Erythroblast (primary cell): ENCODE results near the gene SKOR1.

ENCODE experiments used
- DNase-seq, 2 experiments: peaks; one replicate each; lab custom pipeline; 2025; lab: John Stamatoyannopoulos, UW
- GATA1 ChIP-seq: IDR thresholded peaks from 2 replicates; pipeline ENCODE4 v1.6.1; 2011; ENCODE audit warnings: low read depth, mild to moderate bottlenecking, control low read depth, low read length, moderate library complexity
- POLR2A ChIP-seq: IDR thresholded peaks from 2 replicates; pipeline ENCODE4 v1.6.1; 2011; ENCODE audit warnings: mild to moderate bottlenecking, low read length

Gene SKOR1

DNA sequence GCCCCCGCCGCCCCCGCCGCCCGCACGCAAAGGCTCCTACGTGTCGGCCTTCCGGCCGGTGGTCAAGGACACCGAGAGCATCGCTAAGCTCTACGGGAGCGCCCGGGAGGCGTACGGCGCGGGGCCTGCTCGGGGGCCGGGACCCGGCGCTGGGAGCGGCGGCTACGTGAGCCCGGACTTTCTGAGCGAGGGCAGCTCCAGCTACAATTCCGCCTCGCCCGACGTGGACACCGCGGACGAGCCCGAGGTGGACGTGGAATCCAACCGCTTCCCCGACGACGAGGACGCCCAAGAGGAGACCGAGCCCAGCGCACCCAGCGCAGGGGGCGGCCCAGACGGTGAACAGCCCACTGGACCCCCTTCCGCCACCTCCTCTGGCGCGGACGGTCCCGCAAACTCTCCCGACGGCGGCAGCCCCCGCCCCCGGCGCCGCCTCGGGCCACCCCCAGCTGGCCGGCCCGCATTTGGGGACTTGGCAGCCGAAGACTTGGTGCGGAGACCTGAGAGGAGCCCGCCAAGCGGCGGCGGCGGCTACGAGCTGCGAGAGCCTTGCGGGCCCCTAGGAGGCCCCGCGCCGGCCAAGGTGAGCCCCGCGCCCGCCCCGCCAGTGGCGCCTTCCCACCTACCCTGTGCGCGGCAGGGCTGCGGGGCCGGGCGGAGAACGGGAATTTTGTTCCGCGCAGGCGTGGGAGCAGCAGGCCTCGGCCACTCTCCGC, 2.4 kb downstream of the SKOR1 start:
- no peak for DNase-seq
- TF ChIP-seq GATA1 (no peak), POLR2A (no peak)

DNA sequence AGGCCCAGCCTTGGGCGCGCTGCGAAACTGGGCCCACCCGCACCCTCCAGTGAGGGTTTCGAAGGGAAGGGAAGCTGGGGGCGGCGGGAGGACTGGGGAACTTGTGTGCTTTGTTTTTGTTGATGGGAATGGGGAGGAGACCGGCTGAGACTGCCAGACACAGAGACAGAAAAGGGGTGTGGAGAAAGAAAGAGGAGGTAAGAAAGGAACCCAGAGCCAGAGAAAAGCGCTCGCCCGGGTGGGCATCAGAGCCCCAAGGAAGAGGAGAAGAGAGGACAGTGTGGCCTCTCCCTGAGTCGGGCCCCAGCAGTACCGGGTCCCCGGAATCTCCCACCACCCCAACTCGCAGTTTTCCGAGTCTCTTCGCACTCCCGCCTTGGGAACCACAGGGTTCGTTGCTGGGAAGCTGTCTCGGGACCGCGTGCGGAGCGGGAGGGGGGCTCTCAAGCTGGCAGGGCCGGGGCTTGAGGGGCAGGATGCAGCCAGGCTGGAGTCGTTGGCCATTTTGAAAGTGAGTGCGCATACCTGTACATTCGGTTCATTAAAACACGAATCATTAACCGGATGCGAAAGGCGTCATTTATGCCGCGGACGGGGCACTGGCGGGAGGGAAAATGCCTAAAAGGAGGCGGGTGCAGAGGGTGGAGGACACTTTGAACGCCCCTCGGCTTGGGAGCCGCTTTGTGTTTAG, 3.1 kb downstream of the SKOR1 start:
- TF ChIP-seq POLR2A (no peak), GATA1 (no peak)
- no peak for DNase-seq

DNA sequence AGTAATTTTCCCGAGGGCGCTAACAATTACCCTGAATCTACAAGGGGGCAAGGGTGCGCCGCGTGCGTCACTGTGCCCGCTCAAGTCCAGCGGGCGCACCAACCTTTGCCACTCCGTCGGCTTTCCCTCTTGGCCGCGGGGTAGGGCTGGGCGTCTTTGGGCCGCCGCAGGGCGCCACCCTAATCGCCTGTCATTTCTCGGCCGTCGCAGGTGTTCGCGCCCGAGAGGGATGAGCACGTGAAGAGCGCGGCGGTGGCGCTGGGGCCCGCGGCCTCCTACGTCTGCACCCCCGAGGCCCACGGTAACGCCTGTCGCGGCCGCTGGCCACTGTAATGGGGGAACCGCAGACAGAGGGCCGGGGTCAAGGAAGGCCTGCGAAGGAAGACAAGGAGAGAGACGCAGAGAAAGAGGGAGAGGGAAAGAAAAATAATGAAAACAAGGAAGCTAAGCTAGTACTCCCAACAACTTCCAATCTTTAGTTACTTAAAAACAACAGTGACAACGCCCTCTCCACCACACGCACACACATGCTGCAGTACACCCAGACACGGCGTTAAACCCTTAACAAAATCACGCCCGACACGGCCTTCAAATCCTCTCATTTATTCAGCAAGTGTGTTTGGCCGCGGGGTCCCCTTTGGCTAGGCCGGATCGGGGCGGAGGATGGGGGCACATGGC, 3.8 kb downstream of the SKOR1 start:
- DNase-seq = no peak
- TF ChIP-seq POLR2A = no peak

DNA sequence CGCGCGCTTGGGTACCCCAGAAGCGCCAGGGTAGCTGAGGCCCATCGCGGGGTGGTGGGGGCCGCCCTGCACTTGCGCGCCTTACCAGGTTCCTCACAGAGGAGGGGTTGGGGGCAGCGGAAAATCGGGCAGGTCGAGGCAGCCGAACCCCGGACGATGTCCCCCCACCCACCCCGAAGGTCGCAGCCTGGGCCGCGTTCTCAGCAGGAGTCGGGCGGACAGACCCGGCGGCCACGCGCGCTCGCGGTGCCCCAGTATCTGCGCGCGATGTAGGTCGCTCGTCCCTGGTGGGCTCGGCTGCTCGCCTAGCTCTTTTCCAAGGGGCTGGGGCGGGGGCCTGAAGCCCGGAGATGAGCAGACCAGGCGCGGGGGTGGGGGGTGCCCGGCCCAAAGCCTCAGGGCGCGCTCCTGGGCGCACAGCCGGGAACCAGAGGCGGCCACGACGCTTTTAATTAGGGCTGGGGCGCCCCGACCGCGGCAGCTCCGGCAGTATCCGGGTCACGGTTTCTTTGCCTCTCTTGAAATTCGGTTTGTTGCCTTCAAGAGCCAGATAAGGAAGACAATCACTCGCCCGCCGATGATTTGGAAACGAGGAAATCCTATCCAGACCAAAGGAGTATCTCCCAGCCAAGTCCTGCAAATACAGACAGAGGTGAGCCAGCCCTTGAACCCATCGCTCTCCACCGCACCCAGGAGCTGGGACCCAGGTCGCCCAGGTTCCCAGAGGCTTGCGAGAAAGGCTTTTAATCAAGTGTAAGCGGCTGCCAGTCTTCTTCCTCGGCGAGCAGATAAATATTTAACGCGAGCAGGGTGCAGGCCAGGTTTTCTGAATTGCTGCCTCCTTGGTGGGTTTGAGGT, 4.6 kb downstream of the SKOR1 start:
- no peak for DNase-seq
- TF ChIP-seq GATA1 (no peak), POLR2A (no peak)

DNA sequence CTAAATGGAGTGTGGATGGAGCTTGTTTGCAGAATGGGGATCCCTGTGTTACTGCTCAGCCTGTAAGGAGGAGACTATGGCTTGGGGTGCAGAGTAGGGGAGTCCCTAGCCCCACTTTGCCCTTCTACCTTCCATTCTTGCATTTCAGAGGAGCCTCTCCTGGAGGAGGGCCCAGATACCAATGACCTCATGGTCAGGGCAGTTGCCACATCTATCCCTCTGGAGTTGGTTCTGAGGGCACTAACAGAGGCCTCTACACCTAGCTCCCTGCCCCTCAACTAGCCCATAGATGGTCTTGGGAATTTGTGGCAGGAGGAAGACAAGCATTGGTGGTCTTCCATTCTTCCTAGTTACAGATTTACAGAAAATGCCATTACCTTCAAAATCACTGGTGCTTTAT, 6.1 kb downstream of the SKOR1 start:
- TF ChIP-seq GATA1 (no peak), POLR2A (no peak)
- DNase-seq = no peak

DNA sequence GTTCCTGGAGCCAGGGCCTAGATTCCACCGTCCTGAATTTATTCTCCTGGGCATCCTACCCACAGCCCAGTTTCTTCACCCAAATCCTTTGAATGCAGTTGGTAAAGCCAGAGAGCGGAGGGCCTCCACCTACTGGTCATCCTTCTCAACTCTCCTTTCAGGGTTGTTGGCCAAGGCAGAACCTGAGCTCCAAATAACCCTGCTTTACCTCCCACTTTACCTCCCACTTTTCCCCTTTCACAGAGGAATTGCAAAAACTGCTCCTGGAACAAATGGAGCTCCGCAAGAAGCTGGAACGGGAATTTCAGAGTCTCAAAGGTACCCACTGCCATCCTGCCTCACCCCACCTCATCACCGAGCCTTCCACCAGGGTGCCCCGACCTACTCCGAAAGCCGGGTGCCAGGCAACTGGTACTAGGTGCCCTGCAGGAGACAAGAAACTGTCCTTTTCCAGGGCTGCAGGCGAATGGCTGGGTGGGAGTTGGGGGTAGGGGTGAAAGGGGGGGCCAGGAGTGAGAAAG, 6.8 kb downstream of the SKOR1 start:
- no peak for DNase-seq
- TF ChIP-seq GATA1 (no peak), POLR2A (no peak)

DNA sequence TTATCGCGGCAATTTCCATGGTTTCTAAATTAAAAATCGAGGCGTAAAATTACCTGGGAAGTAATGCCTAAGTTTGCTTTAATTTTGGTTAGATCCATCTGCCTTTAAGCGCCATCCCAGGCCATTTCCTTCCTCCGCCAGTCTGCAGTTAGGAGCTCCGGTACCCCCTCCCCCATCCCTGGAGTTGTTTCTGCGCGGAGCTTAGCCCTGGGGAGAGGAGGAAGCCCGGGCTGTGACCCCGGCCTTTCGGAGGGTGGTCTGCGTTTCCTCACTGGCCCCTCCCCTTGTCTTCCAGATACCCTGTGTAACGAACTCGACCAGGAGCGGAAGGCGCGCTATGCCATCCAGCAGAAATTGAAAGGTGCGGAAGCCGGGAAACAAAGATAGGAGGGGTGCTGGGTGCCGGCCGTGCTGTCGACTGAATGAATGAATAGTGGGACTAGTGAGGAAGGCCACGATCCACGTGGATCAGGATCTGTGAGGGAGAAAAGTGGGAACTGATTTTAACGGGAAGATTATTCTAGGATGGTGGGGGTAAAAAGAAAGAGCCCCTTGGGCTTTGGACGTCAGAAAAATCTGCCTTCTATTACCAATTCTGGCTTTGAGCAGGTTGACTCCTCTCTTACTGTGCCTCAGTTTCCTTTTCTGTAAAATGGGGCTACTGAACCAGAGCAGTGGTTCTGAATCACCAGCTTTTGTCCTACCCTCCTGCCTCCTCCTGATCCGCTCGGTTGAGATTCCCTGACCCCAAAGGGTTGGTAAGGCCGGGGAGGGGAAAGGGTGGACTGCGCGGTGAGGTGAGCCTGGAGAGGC, 7.8 kb downstream of the SKOR1 start:
- TF ChIP-seq GATA1 (no peak), POLR2A (no peak)
- no peak for DNase-seq

DNA sequence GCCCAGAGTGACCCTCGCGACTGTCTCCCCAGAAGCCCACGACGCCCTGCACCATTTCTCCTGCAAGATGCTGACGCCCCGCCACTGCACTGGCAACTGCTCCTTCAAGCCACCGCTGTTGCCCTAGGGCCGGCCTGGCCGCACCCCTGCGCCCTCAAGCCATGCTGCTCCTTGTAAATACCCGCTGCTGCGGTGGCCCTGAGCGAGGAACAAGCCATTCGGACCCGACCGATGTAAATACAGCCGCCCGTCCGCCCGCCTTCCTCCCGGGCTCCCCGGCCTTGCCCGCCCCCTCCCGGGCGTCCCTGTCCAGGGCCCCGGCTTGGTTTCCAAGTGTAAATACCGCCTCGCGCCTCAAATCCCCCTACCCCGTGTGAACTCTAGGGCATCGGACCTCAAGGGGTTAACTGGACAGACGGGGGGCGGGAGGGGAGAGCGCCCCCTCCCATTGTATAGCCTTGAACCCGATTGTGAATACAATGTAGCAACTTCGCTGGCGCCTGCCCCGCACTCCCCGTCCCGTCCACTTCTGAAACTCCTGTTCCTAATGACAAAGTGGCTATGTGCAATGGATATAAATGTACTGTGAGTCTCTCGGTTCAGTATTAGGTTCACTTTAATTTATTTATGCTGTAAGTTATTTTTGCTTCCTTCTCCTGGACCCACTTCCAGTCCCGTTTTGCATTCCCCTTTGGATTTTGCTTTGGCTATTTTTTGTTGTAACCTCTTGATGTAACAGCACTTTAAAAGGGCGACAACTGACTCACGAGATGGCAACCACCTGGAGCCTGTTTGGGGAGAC, 8.6 kb downstream of the SKOR1 start:
- TF ChIP-seq POLR2A (no peak), GATA1 (no peak)
- DNase-seq = peak; percentile 48 to 55

DNA sequence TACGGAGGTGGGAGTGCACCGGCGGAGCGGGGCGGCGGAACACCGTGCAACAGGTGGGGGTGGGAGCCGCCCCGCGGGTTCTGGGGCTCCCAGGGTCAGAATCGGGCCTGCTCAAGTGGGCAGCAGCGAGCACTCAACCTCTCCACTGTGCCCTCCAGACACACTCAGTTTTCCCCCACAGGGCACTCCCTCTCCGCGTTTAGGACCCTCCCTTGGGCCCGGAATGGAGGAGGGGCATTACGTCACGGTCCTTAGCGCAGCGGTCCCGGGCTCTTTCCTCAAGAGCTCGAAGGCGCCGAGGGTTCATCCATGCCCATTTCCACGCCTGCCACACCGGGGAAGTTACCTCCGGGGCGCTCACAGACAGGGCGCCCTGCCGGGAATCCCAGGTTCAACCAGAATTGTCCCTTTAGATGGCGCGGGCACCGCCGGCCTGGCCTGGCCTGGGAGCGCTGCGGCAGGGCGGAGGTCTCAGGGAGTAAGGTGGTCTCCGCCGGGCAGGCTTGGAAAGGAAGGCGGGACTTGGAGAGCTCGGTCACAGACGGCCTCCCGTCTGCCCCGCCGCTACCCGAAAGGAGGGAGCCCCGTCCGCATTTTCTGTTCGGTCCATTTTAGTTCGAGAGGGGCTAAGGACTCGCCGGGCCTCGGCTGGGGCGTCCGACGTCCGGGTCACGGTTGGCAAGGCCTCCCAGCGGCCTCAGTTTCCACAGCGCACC, 9.4 kb downstream of the SKOR1 start:
- DNase-seq = no peak
- no peak for TF ChIP-seq GATA1
- no peak for TF ChIP-seq POLR2A

DNA sequence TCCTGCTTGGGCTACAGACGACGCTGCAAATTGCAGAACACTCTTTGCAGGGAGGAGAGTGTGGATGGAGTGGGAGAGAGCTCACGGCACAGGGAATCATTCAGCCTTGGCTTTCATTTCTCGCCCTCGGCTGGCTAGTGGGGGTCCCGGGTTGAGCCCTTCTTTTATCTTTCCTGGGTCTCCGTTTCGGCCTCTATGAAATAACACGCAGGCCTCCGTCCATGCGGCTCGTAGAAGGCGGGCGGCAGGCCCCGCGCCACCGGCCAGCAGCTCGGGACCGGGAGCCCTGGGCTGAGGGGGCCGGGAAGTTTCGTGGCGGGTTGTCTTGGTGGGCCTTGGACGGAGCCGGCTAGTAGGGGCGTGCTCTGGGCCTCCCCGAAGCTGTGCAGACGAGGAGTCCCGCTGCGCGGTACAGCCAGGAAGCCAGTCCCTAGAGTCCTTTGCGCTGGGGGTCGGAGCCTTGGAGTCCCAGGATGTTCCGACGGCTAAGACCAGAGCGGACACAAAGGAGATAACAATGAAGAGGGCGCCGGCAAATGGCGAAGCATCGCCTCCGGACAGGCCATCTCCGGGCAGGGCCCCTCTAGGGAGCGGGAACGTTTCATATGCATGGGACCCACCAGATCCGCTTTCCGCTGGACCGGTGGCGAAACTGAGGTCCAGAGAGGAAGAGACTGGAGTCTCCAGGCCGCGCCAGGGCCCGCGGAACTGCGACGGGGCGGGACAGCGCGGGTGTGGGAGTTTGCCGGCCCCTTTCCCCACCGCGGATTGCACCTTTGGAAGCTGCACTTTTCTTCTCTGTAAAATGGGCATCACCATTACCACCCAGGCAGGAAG, 10.2 kb downstream of the SKOR1 start:
- no peak for TF ChIP-seq GATA1
- TF ChIP-seq POLR2A = no peak
- DNase-seq = peak in 1 of 2 experiments; percentile 21

DNA sequence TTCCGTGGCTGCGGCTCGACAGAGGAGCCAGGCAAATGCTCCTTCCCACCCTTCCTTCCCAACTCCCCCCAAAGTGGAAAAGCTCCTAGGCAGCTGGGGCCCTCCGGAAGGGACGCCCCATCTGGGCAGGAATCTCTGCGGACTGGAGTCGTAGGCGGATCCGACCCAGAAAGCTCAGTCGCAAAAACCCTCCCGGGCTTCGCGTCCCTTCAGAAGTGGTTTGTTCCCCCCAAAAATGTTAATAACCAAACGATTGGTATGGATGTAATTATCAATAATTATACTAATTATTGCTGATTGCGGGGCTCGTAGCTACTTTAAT, 10.8 kb downstream of the SKOR1 start:
- no peak for DNase-seq
- TF ChIP-seq POLR2A = no peak
- TF ChIP-seq GATA1 = no peak
